Stimulated activated CD4-positive, alpha-beta T cell treated with anti-CD3 and anti-CD28 coated beads, Interleukin-2, amount 100 ng/mL, for 48 hours (primary cell): ENCODE data around the gene CBARP.

Source experiments
- DNase-seq, 2 donors: peaks; one replicate each; pipeline ENCODE4 v3.0.0-alpha.2; 2020

Gene CBARP

DNA sequence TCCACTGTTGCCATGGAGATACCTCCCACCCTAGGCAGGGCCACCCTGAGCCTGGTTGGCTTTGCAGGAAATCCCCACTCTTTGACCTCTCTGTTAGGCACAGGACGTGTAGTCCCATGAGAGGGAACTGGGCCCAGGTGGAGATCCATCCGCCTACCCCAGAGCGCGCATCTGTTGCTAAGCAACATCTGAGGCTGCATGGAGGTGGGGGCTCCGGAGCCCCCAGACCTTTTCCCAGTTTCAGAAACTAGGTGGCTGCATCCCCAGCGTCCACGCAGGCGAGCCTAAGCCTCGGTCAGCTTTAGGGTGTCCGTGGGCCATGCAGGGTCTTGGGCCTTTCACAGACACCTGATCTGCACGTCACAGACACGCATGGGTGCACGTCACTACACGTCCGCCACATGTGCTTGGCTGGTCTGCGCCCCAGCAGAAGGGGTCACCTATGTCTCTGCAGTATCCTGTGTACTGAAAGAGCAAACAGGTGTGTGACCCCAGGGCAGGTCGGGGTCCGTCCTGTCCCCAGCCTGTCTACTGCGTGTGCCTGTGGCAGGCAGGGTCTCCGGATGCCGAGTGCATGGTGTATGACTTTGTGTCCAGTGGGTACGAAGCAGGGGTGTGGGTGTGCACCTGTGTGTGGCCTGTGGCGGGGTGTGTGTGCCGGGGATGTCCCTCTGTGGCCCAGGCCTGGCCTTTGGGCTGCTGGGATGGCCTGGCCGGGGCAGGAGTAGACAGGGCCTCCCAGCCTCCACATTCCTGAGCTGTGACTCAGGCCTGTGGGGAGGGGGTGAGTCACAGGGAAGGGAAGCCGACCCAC, 27.2 kb upstream of the CBARP start:
- no peak for DNase-seq

DNA sequence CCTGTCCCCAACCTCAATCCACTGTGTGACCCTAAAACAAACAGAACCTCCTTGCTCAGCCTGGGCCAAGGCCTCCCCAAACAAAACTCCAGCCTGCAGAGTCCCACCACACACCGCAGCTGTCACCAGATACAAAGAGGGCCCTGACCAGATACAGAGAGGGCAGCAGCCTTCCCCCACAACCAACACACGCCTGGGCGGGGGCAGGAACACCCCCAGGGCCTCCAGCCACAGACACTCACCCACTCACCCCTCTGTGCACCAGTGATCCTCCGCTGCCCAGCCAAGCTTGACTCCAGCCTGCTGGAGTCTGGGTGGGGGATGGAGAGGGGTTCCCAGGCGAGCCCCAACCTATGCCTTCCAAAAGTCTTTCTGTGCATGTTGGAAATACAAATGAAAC, 25.4 kb upstream of the CBARP start:
- no peak for DNase-seq

DNA sequence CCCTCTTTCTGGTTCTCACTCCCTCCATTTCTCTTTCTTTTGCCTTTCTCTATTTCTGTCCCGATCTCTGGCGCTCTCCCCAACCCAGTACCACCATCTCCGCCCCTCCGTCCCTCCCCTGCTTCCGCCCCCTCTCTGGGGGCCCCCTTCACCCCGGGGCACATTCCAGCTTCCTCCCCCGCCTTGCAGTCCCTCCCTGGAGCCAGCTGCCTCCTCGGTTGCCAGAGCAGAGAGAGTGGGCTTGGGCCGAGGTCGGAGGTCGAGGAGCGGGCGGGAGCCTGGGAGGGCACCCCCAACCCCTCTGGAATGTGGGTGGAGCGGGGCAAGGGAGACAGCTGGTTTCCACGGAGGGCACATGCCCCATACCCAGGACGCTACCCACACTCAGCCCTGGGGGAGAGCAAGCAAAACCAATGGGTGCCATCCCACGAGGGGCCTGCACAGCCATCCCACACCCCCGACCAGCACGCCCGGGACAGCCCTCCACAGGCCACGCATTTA, 24.9 kb upstream of the CBARP start:
- DNase-seq: no peak

DNA sequence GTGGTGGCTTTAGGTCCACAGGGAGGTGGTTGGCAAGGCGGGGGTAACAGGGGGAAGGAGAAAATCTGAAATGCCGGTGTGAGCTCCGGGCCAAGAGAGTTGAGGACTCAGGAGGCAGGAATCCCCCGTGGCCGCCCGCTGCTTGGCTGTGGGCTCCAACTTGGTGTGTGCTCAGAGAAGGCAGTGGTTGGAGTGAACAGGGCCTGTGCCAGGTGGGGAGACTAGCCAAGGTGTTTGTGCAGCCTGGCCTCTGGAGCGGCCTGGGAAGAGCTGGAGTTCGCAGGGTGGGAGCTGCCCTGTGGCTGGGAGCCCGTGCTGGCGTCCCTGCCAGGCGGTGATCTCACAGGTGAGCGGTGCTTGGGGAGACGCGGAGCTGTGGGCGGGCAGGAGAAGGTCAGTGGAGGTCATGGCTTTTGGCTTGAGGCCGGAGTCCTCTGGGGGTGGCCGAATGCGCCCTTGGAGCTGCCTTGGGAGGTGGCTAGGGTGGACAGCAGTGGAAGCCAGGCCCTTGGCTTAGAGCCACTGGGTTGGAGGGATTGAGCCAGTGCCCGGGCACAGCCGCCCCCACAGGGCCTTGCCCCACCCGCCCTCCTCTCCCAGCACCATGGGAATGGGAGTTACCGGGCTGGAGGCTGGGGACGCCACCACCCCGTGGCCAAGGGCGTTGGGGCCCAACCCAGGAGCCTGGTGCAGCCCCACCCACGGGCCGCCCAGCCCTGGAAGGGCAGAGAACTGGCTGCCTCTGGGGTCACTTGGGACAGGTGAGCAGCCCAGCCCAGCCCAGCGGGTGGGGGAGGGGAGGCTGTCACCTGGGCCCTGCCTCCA, 24.2 kb upstream of the CBARP start:
- DNase-seq: no peak

DNA sequence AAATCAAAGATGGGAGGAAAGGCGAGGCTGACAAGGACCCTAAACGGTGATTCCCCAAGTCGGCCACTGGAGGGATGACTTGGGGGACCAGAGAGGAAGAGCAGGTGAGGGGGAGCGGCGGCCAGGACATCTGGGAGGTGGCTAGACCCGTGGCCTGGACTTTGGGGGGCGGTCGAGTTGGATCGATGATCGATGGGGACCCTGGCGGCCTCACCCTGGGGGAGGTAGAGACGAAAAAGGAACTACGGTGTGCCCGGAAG, 23.7 kb upstream of the CBARP start:
- DNase-seq: no peak

DNA sequence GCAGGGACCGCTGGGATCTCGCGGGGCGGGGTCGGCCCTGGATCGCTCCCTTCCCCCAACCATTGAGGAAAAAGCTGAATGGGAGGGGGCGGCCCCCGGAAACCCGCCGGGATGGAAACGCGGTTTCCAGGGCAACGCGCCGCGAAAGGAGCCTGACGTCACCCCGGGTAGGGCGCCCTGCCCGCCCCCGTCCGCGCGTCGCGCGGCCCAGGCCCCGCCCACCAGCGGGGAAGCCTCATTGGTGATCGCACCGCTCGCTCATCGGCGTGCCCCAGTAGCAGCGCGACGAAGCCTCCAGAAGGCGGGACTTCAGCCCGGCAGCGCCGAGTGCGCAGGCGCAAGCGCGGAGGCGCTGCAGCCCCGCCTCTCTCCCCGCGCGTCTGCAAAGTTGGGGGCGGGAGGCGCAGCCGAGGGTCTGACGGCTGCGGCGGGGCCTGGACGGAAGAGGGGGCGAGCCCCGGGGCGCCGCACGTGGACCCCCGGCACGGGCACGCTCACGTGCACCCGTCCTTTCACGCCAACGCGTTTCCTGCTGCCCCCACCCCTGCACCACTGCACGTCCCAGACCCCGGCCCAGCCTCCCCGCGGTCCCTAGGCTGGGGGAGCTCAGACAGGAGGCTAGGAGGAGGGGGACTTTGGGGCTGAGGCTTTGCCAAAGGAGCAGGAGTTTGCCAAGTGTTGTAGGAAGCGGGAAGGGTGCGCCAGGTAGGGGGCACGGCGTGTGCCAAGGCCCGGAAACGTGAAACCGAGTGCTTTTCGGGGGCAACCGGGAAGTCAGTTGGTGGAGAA, 23.1 kb upstream of the CBARP start:
- peak; percentile 96 to 98 for DNase-seq

DNA sequence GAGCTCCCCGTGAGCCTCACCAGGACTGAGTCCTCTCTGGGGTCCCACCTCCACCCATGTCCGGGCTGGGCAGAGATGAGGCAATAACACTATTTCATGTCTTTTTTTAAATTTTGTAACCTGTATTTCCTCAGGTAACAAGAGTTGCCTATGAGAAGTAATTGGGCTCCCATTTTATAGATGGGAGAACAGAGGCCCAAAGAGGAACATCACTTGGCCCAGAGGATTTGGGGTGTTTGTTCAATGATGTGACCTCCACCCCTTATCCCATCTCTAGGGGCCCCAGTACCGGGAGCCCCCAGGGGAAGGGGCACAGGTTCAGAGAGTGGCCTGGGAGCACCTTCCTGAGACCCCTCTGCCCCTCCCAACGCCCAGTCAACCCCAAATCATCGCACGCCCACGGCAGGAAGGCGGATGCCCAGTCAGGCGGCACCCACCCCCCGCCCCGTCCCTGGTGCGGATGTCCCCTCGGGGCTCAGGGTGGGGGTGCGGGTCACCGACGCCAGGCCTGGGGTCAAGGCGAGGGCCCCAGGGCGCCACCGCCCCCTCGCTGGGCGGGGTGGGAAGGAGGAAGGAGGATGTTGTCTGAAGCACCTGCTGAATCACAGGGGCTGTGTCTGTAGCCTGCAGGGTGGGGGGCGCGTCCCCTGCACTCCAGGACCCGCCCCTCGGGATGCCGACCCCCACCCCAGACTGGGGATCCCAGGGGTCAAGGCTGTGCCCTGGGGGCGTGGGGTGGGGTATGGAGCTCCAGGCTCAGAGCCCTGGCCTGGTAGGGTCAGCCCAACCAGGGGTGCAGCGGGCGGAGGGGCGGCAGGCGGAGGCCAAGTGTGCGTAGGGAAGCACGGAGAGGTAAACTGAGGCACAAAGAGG, 22.3 kb upstream of the CBARP start:
- peak in 1 of 2 donors; percentile 31 for DNase-seq

DNA sequence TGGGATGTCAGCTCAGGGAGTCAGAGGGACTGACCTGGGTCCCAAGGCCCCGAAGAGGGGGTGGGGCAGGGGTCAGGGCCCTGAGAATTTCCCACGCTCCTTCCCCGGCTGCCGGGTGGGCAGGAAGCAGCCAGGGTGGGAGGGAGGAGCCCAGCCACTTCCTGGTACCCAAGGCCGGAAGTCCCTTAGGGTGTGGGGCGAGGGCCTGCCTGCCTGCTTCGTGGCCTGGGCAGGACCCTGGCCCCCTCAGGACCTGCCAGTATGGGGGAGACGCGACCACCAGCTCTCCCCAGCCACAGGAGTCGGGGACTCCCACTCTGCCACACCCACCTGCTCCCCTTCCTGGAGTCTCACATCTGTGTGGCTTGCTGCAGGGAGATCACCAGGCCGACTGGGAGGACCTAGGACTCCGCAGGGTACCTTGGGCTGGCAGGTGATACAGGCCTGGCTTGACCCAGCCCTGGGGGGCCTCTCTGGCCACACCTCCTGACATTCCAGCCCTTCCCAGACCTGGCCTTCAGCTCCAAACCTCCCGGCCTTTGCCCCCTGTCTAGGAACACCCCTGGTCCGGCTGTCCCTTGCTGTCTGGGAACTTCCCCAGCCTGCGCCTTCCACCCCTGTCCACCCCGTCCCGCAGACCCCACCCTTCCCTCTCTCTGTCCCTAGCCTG, 21.5 kb upstream of the CBARP start:
- DNase-seq: peak; percentile 57 to 61

DNA sequence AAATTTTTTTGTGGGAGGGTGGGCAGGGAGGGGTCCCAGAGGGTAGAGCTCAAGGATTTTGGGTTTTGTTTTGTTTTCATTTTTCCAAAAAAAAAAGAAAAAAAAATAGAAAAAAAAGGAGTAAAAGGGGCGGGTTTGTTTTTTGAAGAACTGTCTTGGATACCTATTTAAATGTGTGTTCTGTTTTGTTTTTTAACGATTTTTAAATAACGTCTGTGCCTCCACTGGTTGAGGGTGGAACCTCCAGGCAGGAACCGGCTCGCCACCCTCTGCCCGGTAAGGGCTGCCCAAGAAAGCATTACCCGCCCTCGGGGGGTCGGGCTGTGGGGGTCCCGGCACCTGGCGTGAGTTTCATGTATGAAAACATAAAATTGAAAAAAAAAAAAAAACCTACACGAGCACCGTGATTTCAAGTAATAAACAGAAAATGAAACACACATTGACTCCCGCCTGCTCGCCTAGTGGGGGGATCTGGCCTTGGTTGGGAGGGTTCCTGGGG, 21.0 kb upstream of the CBARP start:
- DNase-seq: no peak

DNA sequence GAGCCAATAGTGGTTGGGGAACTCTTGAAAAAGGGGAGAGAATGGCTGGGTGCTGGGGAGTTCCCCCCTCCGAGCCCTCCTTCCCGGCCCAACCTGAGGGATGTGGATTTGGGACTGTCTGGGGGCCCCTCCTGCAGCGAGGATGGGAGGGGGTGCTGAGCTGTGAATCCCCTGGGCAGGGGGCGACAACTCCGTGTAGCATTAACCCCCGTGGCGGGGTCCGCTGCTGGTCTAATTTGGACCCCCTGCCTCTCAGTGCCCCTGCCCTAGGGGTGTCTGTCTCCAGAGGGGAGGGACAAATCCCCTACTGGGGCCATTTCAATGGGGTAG, 20.3 kb upstream of the CBARP start:
- DNase-seq: no peak

DNA sequence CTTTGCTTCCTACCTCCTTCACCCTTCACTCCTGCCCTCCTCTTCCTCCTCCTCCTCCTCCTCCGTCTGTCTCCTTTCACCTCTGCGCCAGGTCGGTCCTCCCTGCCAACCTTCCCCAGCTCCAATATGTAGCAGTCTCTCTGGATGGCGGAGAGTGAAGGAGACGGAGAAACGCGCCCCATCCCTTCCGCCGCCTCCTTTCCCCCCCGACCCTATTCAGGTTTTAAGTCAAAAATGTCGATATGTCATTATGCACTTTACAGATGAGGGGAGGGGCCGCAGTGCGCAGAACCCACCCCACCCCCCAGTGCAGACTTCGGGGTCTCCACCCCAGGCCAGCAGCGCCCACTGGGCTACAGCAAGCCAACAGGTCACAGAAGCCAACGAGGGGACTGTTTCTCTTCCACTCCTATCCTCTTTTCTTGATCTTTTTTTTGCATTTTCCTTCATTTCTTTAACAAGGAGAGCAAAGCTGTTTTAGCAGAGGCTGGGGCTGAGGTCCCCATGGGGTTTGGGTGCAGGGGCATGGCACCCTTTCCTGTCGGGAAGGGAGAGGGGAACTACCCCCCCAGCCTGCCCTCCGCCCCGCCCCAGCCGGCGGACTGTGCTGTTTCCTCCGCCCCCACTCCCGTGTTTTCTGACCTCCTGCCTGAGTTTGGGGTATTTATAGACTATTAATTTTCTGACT, 19.8 kb upstream of the CBARP start:
- DNase-seq: no peak

DNA sequence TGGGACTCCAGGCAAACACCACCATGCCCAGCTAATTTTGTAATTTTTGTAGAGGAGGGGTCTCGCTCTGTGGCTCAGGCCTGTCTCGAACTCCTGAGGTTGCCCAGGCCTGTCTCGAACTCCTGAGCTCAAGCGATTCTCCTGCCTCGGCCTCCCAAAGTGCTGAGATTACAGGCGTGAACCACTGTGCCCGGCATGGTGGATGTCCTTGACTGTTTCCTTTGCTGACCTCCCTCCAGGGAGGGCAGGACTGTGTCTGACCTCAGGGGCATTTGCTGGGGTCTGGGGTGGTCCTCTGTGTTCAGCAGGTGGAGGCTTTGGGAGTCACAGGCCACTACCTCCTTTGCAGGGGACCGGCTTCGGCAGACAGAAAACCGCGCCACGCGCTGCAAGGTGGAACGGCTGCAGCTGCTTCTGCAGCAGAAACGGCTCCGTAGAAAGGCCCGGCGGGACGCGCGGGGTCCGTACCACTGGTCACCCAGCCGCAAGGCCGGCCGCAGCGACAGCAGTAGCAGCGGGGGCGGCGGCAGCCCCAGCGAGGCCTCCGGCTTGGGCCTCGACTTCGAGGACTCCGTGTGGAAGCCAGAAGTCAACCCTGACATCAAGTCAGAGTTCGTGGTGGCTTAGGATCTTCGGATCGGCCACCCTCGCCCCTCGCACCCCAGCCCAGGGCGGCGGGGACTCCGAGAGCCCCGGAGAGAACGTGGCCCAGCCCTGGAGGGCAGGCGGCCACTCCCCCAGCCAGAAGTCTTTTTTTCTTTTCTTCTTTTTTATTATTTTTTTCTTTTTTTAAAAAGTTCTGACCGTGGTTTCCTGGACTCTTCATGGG, 19.1 kb upstream of the CBARP start:
- no peak for DNase-seq

DNA sequence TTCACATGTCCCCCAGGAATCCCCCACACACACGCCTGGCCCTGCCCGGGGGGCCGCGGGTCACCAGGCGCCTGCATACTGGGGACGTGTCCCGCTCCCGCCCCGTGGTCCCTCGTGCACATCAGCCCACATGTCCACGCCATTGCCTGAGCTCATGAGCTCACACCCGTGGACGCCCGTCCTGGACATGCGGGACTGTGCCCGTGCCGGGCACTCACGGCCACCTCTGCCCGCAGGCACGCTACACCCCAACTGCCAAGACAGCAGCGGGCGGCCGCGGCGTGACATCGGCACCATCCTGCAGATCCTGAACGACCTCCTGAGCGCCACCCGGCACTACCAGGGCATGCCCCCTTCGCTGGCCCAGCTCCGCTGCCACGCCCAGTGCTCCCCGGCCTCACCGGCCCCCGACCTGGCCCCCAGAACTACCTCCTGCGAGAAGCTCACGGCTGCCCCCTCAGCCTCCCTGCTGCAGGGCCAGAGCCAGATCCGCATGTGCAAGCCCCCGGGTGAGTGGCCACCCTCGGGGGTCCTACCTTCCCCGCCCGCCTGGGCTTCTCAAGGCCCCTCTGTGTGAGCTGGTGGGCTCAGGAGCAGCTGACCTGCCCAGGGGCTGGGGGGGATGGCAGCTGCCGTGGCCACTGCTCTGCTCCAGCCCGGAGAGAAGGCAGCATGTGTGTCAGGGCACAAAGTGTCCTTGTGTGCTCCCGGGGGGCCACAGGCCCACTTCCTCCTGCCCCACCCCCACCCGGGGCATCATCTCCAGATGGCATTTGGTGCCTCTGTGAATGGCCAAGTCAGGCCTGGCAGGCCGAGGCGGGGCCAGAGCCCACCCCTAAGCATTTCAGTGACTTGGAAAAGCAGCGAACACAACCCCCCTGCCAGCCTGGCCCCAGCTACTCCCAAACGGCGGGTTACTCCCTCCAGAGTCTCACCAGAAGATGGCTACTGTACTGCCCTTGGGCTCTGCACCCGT, 17.7 kb upstream of the CBARP start:
- DNase-seq: no peak

DNA sequence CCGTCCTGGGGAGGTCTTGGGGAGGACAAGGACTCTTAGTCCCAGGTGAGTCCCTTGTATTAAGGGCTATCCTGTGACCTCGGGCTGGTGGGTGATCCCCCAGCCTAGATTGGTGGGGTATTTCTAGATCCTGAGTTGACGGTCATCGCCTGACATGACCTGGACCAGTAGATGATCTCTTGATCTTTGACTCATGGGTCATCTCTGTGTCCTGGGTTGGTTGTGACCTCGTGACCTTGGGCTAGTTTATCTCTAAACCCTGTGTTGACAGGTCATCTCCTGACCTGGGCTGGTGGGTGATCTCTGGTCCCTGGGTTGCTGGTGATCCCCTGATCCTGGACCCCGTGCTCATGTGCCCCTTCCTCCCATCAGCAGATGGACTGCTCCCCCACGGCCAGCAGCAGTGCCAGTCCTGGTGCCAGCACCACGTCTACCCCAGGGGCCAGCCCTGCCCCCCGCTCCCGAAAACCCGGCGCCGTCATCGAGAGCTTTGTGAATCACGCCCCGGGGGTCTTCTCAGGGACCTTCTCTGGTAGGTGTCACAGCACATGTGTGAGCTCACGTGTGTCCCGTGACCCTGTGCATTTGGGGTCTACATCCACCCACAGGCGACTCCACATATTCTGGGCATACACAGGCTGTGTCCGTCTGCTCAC, 16.9 kb upstream of the CBARP start:
- DNase-seq: no peak

DNA sequence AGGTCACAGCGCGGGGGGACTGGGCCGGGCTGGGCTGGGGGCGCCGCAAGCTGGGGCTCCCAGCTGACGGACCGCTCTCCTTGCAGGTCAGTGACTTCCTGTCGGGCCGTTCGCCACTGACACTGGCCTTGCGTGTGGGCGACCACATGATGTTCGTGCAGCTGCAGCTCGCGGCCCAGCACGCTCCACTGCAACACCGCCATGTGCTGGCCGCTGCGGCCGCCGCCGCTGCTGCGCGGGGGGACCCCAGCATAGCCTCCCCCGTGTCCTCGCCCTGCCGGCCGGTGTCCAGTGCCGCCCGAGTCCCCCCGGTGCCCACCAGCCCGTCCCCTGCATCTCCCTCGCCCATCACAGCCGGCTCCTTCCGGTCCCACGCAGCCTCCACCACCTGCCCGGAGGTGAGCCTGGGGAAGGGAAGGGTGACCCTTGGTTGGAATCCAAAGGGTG, 16.3 kb upstream of the CBARP start:
- DNase-seq: no peak

DNA sequence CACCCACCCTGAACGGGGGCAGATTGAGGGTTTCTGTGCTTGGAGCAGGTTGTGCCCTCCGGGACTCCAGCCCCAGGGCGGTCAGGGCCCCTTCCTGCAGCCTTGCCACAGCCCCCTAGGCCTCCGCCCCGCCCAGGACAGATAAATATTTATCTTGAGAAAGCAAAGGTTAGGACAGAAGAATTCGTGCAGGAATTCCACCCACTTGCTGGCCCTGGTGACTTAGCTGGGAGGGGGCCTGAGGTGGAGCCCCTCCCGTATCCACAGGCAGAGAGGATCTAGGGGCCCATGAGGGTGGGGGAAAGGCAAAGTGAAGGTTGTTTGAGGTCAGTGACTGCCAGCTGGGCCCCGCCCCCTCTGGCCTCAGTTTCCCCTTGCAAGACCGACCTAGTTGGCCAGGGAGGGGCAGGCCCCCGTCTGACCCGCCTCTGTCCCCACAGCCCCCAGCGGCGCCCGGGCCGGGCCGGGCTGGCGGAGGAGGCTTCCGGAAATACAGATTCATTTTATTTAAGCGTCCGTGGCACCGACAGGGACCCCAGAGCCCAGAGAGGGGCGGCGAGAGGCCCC, 15.8 kb upstream of the CBARP start:
- DNase-seq: no peak

DNA sequence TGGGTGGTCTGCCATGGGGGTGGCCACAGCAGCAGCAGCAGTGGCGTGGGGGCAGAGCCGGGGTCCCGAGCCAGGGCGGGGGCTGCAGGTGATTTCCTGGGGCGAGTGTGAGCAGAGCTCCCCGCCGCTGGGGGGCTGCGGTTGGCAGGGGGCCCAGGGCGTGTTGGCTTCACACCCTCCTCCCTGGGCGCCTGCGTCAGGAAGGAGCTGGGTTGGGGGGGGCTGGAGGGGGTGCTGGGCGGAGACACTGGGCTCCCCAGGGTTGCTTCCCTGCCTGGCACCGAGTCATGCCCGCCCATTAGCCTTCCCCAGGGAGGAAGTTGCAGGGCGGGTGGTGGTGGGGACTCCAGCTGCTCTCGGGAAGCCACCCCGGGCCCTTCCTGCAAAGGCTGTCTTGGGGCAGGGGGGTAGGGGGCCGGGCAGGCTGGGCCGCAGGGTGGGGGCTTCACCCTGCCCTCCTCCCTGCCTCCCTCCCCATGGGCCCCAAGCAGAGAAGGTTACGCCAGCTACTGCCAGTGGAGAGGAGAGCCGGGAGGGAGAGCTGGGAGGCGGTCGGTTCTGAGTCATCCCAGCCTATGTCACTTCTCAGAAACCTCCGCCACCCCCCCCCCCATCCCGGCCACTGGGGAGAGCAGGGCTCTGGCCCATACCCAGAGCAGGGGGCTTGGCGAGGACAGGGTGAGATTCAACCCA, 15.2 kb upstream of the CBARP start:
- peak; percentile 60 to 65 for DNase-seq
